Right atrium auricular region (tissue), 2 donors: ENCODE measurements around the gene MRPS12. TPM values are rescaled to one million over a fixed set of nuclear protein-coding genes. Genes with fewer than 3 reads are reported as not detected.

Experiments used
- DNase-seq: peaks from one replicate; pipeline ENCODE4 v3.0.0-alpha.2; 2019; ENCODE audit warnings: low spot score
- H3K27ac ChIP-seq, 2 donors: fragments of 200-600 bp; sonication (generic); 1 replicate in 1 of 2; 2 replicates in 1 of 2; pipeline ENCODE4 v1.5.1; 2016 to 2019
- H3K27me3 ChIP-seq, 2 donors: fragments of 200-600 bp; sonication (generic); one replicate each; pipeline versions ENCODE4 v1.5.1 to v1.6.0; 2017 to 2019
- H3K36me3 ChIP-seq: fragments of 200-600 bp; sonication (generic); one replicate; pipeline ENCODE4 v1.5.1; 2016
- H3K4me1 ChIP-seq, 2 donors: fragments of 200-600 bp; sonication (generic); one replicate each; pipeline versions ENCODE4 v1.5.1 to v1.6.0; 2017 to 2019
- H3K4me3 ChIP-seq, 2 donors: fragments of 200-600 bp; sonication (generic); 1 replicate in 1 of 2; 2 replicates in 1 of 2; pipeline ENCODE4 v1.5.1; 2017 to 2019; ENCODE audit warnings: mild to moderate bottlenecking in 1 of 2, moderate library complexity in 1 of 2
- H3K9me3 ChIP-seq, 2 donors: fragments of 200-600 bp; sonication (generic); one replicate each; pipeline ENCODE4 v1.5.1; 2019
- total RNA-seq, 2 donors: library from RNA; depleted of rRNA; stranded (reverse); fragments of >200 nt; gene quantifications; one replicate each; pipeline ENCODE4 v1.1.0, GENCODE V29; 2016
- TF ChIP-seq, protein P1 (sequence below), 2 donors: fragments of 200-600 bp; sonication (generic); IDR thresholded peaks; one replicate each; pipeline ENCODE4 v1.5.1; 2019; ENCODE audit warnings: antibody characterized with exemption in 2 of 2

Gene MRPS12
- total RNA-seq, 2 donors from 2014 or later = 39.5 to 58.7 TPM

- H3K36me3 ChIP-seq = no peaks in the 10 kb centered on the region
- H3K9me3 ChIP-seq = no peaks in the 10 kb centered on the region
- TF ChIP-seq, protein P1, sequence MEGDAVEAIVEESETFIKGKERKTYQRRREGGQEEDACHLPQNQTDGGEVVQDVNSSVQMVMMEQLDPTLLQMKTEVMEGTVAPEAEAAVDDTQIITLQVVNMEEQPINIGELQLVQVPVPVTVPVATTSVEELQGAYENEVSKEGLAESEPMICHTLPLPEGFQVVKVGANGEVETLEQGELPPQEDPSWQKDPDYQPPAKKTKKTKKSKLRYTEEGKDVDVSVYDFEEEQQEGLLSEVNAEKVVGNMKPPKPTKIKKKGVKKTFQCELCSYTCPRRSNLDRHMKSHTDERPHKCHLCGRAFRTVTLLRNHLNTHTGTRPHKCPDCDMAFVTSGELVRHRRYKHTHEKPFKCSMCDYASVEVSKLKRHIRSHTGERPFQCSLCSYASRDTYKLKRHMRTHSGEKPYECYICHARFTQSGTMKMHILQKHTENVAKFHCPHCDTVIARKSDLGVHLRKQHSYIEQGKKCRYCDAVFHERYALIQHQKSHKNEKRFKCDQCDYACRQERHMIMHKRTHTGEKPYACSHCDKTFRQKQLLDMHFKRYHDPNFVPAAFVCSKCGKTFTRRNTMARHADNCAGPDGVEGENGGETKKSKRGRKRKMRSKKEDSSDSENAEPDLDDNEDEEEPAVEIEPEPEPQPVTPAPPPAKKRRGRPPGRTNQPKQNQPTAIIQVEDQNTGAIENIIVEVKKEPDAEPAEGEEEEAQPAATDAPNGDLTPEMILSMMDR (IDR thresholded peaks at IDR 0.05) = no peak
- no peaks in the 10 kb centered on the region for H3K27me3 ChIP-seq
- H3K4me1 ChIP-seq = no peaks in the 10 kb centered on the region
- no peak overlapping the region for H3K27ac ChIP-seq
- DNase-seq = no peak
- H3K4me3 ChIP-seq = no peak overlapping the region
Observed at GRCh38 chr19:38918526-38918925, 12.2 kb upstream of the MRPS12 start.

DNA sequence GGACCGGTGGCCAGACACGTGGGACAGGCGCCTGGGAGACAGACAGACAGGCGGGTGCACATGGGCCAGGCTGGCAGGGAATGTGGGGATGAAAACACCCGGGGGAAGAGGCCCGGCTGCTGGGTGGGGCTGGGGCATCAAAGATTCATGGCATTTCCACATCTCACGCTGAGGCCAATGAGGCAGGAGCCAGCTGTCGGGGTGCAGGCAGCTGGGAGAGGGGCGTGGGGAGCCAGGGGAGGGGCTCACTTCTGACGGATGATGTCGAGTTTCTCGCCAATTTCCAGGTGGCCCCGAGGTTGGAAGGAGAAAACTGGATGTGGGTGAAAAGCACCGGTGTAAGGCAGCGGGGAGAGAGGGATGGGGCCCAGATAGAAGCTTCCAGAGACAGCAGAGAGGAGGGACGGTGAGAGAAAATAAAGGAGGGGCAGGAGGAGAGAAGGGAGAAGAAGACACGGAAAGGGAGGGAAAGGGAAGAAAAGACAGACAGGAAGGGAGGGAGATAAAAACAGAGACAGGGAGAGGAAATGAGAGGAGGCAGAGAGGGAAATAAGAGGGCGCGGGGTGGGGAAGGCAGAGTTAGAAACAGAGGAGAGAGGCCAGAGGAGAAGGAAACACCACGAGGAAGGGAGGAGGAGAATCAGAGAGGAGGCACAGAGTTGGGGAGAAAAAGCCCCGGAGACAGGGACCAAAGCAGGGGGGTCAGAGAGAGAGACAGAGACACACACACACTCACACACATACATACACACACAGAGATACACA lies 10.7 kb upstream of the MRPS12 start:
- H3K27me3 ChIP-seq = no peaks in the 10 kb centered on the region
- H3K27ac ChIP-seq = no peak overlapping the region
- H3K36me3 ChIP-seq = peaks cover 9% of the 10 kb centered on the region
- TF ChIP-seq, protein P1 (IDR thresholded peaks at IDR 0.05) = no peak
- no peaks in the 10 kb centered on the region for H3K4me1 ChIP-seq
- H3K4me3 ChIP-seq = no peak overlapping the region
- H3K9me3 ChIP-seq = no peaks in the 10 kb centered on the region
- no peak for DNase-seq

DNA sequence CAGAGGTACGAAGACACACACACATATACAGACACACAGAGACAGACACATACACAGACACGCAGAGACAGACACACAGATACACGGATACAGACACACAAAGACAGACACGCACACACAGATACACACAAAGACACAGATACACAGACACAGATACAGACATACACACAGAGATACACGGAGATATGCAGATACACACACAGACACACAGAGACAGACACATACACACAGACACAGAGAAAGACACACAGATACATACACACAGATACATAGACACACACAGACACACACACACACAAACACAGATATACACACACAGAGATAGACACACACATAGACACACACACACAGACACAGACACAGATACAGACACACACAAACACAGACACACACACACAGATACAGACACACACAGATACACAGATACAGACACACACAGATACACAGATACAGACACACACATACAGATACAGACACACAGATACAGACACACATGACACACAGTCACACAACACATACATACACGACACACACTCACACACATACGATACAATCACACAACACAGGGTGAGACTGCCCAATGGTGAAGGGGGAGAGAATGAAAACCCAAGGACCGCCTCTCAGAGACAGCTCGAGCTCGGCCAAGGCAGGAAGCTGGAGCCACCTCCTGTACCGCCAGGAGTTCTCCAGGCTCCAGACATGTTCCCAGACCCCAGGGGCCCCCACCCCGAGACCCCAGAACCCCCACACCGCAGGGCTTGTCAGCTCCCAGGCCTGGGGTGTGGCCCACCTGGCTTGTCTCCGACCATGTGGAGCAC lies 9.9 kb upstream of the MRPS12 start:
- DNase-seq = no peak
- Histone ChIP-seq H3K36me3 (peaks cover 9% of the 10 kb centered on the region), H3K27ac (no peak overlapping the region), H3K27me3 (no peaks in the 10 kb centered on the region), H3K4me3 (no peak overlapping the region), H3K9me3 (no peaks in the 10 kb centered on the region), H3K4me1 (no peaks in the 10 kb centered on the region)
- TF ChIP-seq, protein P1 (IDR thresholded peaks at IDR 0.05) = no peak

DNA sequence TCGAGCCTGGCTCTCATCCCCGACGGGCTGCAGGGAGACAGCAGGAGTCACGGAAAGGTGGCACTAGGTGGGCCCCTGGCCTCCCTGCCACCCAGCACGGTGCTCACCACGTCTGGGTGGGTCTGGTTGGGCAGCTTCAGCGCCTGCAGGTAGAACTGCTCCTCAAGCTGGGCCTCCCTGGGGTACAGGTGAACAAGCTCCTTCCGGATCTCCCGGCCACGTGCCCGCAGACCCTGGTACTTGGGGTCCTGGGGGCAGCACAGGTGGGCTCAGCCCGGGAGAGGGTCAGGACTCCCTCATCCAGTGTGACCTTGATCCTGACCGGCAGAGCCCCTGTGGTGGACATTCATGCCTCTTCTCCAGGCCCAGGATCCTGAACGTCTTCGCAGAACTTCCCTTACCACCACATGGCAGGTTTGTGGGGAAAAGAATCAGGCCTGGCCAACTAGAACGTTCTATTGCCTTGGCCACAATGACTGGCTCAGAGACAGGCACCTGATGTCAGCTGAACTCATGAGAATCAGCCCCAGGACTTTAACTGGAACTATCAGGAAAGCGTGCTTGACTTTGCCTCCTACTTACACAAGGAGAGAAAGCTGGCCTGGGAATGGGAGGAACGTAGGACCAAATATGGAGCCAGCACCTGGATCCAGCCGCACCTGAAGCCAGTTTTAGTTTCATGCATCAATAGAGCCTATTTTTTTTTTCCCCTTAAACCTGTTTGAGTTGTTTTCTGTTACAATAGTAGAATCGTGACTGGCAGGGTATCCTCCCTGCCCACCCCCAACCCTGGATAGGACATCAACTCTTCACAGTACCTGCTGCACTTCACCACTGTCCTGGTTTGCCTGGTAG lies 9.1 kb upstream of the MRPS12 start:
- no peak overlapping the region for H3K4me3 ChIP-seq
- H3K27me3 ChIP-seq = no peaks in the 10 kb centered on the region
- DNase-seq = no peak

GRCh38 chr19:38922482-38922881 lies 8.3 kb upstream of the MRPS12 start:
- Histone ChIP-seq H3K9me3 (no peaks in the 10 kb centered on the region), H3K4me3 (no peak overlapping the region), H3K36me3 (peaks cover 9% of the 10 kb centered on the region), H3K27ac (no peak overlapping the region), H3K27me3 (no peaks in the 10 kb centered on the region), H3K4me1 (no peaks in the 10 kb centered on the region)
- DNase-seq = no peak
- TF ChIP-seq, protein P1 (IDR thresholded peaks at IDR 0.05) = no peak

More for the DNA sequence above, 9.1 kb upstream of the MRPS12 start:
- no peak overlapping the region for H3K27ac ChIP-seq
- no peaks in the 10 kb centered on the region for H3K4me1 ChIP-seq
- TF ChIP-seq, protein P1 (IDR thresholded peaks at IDR 0.05) = no peak
- H3K36me3 ChIP-seq = peaks cover 9% of the 10 kb centered on the region
- no peaks in the 10 kb centered on the region for H3K9me3 ChIP-seq
